GM21367 (cell line): ENCODE results near the gene FBXO30.

Experiments used
- ATAC-seq: cut with Tn5 transposase; IDR thresholded peaks from one replicate; pipeline ENCODE4 v1.9.1; 2021; ENCODE audit not compliant: unreplicated experiment

FBXO30 gene

GRCh38 chr6:145755682-145756081 is 58.9 kb downstream of the FBXO30 start:
- no peak for ATAC-seq

DNA sequence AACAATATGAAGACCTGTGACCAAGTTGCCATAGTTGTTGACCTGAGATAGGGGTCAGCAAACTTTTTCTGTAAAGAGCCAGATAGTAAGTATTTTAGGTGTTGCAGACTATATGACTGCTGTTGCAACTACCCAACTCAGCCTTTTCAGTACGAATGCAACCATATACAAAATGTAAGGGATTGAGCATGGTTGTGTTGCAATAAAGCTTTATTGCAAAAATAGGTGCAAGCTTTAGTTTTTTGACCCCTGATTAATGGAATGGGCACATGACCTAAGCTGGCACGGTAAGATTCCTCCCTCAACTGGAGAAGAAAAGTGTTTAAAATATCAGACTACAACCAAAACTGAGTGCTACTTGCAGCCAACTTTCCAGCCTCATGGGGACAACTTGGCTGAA is 62.0 kb downstream of the FBXO30 start:
- no peak for ATAC-seq

DNA sequence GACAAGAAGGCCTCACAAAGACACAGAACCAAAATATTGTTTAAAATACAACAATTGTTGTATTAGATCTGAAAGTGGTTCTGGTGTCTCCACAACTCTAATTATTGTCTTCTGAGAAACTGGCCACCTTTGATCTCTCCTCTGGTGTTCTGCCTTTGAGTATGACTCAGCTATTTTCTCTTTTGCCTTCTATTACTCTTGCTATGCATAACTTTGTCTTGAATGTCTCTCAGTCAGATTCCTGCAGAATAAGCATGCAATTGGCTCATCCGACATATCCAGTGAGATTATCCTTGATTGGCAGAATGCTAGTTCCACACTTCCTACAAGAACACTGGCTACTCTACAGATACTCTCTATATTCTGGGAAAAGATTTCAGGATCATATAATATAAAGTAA is 65.0 kb downstream of the FBXO30 start:
- no peak for ATAC-seq

GRCh38 chr6:145745861-145746260 is 68.7 kb downstream of the FBXO30 start:
- no peak for ATAC-seq

GRCh38 chr6:145744619-145745018 is 70.0 kb downstream of the FBXO30 start:
- no peak for ATAC-seq
